Measurements from ENCODE around the gene RIMS4. TPM values are rescaled to one million over a fixed set of nuclear protein-coding genes. Genes with fewer than 3 reads are reported as not detected.

RIMS4 gene
- total and polyA plus RNA-seq, 2 of the 13 experiments (the other 11 are each of a cell fraction or from before 2014, with no cell fraction given) = 0.01 to 0.07 TPM

GRCh38 chr20:44702776-44703175 is 107.6 kb downstream of the RIMS4 start (continued):
- TF ChIP-seq MTERF4 (CRISPR knock-in tag; IDR thresholded peaks at IDR 0.05) = no peak
- TF ChIP-seq ZNF687 (CRISPR knock-in tag; IDR thresholded peaks at IDR 0.05) = peak; percentile 35
- TF ChIP-seq ZNF660 (CRISPR knock-in tag; IDR thresholded peaks at IDR 0.05; ENCODE audit: borderline replicate concordance, low read depth) = no peak
- TF ChIP-seq ZNF567 (CRISPR knock-in tag; IDR thresholded peaks at IDR 0.05; ENCODE audit: borderline replicate concordance) = no peak
- TF ChIP-seq TMF1 (CRISPR knock-in tag; IDR thresholded peaks at IDR 0.05; ENCODE audit: low read depth) = no peak
- TF ChIP-seq ZNF253 (CRISPR knock-in tag; IDR thresholded peaks at IDR 0.05; ENCODE audit: borderline replicate concordance) = no peak
- TF ChIP-seq KDM2A (CRISPR knock-in tag; IDR thresholded peaks at IDR 0.05; ENCODE audit: borderline replicate concordance, low read depth) = no peak
- TF ChIP-seq TFE3 (CRISPR knock-in tag; IDR thresholded peaks at IDR 0.05) = no peak
- no peak for TF ChIP-seq IRX3 (CRISPR knock-in tag; IDR thresholded peaks at IDR 0.05; ENCODE audit: borderline replicate concordance, low read depth)
- TF ChIP-seq JUND (CRISPR knock-in tag; IDR thresholded peaks at IDR 0.05) = no peak
- peak in 1 of 2 experiments; percentile 19; a peak in 1 of 4 replicates for TF ChIP-seq EP300 (IDR thresholded peaks at IDR 0.05; ENCODE audit: low read depth in 2 of 2, low read length in 2 of 2)
- no peak for TF ChIP-seq EP300 (CRISPR knock-in tag; IDR thresholded peaks at IDR 0.05; ENCODE audit: borderline replicate concordance)
- TF ChIP-seq ZNF552 (CRISPR knock-in tag; IDR thresholded peaks at IDR 0.05; ENCODE audit: borderline replicate concordance) = no peak
- no peak for TF ChIP-seq NPAS2 (CRISPR knock-in tag; IDR thresholded peaks at IDR 0.05; ENCODE audit: borderline replicate concordance)
- no peak for TF ChIP-seq ZNF878 (CRISPR knock-in tag; IDR thresholded peaks at IDR 0.05)
- TF ChIP-seq MAX (IDR thresholded peaks at IDR 0.05) = 0 out of 2 replicates have a peak, but pooled peaks have one; percentile 28
- no peak for TF ChIP-seq ZNF296 (CRISPR knock-in tag; conservative IDR thresholded peaks at IDR 0.05)
- peak; percentile 71 for TF ChIP-seq RARA (CRISPR knock-in tag; IDR thresholded peaks at IDR 0.05)
- no peak for TF ChIP-seq RBM39 (IDR thresholded peaks at IDR 0.05; ENCODE audit: low read depth, low read length, poor library complexity, severe bottlenecking)
- no peak for TF ChIP-seq ZNF333 (CRISPR knock-in tag; IDR thresholded peaks at IDR 0.05; ENCODE audit: borderline replicate concordance)
- peak; percentile 63; the same call in 1 of the 2 replicates for TF ChIP-seq SAP130 (CRISPR knock-in tag; IDR thresholded peaks at IDR 0.05; ENCODE audit: low read depth)
- no peak for TF ChIP-seq ZUFSP (CRISPR knock-in tag; IDR thresholded peaks at IDR 0.05; ENCODE audit: borderline replicate concordance)
